NCI-H146 treated with DMSO at 0.1 percent for 48 hours (cell line): ENCODE results near the gene IRF2BPL.

Experiments used
- DNase-seq: peaks from one replicate; lab custom pipeline; 2025; ENCODE audit not compliant: unreplicated experiment; lab: John Stamatoyannopoulos, UW

IRF2BPL gene

DNA sequence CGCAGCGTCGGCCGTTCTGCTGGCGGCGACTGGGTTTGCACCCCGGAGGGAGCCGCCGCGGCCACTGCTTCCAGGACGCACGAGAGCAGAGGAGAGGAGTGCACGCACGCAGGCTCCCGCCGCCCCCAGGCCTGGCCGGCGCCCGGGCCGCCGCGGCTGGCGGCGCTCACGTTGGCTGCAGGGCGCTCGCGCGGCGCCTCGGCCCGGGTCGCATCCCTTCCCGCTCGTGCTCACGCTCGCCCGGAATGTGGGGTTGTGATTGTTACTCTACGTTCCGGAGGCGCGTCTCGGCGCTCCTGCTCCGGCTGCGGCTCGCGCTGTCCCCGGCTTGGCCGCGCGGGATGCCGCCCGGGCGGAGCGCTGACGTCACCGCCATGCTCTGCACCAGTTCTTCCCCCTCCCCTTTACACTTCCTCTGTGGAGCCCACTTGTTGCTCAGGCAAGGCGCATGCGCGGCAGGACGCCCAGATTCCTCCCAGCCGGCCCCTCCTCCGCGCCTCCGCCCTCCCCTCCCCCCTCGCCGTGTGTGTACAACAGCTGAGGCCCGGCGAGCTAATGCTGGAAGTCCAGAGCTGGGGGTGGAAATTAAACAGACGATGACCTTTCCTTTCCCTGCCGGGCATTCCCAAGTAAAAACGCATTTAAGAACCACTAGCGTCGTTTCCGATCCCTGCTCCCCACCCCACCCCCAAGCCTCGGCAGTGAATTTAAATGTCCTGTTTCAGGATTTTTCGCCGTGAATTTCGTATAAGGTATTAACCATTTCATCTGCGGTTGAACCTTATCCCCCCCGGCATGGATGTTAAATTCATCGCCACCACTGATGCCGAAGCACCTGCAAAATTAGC lies at the start of gene IRF2BPL:
Gene IRF2BPL, minus strand, starts transcription at position 325 of the 848 bp plus-strand sequence. CDS start 916 bp downstream, outside the sequence.
- DNase-seq = peak; percentile 86

DNA sequence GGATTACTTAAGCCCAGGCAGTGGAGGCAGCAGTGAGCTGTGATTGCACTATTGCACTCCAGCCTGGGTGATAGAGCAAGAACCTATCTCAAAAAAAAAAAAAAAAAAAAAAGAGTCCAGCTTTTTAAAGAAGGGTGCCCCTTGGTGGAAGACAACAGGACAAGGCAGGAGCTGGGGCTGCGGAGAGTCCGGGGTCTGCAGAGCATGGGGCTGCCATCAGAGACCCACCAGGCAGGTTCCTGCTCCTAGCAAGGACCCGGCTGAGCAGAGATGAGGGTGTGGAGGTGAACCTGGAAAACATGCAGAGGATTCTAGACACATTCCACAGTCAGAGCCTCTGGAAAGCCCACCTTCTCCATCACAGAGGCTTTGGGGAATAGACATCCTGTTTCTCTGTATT lies 48.5 kb upstream of the IRF2BPL start:
- no peak for DNase-seq

DNA sequence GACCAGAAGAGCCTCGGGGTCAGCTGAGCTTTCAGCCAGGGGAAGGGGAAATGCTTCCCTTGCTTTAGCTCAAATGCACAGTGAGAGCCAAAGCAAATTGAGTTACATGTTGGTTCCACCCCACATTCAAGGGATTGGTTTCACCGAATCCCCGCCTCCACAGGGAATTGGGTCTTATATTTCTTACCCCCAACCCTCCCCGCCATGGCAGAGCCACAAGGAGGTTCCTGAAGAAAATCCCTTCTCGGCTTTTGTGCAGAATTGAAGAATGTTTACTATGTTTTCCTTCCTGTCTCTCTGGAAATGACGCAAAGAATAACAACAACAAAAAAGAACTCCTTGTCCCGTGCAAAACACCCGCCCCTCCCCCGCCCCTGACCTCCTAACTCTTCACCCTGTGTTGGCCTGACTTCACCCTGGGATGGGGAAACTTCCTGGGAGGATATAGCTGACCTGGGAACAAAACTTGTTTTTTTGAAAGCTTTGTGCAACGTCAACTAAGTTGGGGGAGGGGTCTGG lies 47.7 kb upstream of the IRF2BPL start:
- no peak for DNase-seq

DNA sequence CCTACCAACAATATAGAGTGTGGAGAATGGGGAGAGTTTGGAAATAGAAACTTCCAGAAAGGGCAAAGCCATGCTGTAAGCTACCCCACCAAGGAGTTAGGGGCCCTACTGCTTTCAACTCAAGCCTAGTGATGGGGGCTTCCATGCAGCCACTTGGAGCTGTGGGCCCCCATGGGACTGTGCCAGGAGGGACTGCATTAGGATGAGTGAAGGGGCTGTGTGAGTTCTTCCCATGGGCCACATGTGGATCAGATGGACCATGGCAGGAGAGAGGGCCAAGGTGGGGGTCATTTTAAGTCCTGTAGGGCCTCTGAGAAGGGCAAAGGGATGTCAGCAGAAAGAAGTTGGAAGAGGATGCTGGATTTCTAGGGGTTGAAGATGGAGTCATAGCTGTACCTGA lies 46.5 kb upstream of the IRF2BPL start:
- DNase-seq = no peak

DNA sequence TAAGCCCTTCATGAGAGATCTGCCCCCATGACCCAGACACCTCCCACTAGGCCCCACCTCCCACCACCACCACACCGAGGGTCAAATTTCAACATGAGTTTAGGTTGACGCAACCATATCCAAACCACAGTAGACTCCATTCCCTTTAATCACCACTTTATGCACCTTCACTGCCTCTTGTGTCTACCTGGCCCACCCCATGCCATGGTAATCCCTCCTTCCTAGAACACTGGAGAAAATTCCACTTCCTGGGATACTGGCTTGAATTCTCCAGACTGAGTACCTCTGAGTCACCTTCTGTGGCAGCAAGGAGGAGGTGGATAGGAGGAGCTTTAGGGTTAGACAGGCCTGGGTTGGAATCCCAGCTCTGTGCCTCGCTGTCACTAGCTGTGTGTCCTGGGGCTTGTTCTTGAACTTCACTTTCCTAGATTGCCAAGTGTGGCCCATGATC lies 43.5 kb upstream of the IRF2BPL start:
- DNase-seq = no peak

DNA sequence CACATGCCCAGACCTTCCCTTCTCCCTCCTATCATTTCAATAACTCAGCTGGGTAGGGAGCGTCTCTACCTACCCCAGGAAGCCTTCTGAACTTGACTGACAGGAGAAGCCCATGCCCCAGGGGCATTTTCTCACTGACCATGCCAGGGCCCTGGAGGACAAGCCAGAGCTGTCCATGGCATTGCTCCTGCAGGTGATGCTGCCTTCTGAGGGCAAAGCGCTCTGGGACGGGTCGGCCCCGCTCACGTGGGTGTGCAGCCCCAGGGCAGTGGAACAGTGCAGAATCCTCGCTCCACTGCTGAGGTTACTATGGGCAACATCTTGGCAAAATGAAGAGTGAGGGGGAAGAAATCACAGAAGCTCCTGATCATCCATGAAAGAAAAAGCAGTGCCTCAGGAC lies 41.0 kb upstream of the IRF2BPL start:
- no peak for DNase-seq

DNA sequence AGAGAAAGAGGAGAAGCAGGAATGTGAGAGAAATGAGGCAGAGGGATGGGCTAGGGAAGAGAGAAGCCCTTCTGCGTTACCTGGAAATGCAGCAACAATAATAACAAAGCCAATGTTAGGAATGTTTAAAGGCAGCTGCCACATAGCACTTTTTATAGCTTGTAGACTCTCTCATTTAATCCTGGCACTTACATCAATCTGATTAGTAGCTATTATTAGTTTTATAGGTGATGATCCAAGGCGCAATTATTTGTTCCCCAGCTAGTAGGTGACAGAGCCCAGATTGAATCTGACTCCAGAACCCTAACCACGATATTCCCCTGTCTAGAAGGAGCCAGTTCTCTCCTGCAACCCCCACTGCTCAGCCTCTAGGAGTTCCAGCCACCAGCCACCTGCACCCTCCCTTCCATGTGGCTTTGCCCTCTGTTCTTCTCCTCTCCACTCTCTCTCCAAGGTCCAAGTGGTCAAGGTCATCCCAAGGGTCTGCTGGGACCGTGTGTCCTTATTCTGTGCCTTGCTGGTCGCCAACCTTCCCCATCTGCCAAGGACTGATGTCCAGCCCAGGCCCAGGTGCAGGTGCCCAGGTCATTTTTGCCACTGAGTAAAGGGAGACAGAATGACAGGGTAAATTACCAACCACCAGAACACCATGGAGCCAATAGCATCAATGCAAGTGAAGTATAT lies 40.2 kb upstream of the IRF2BPL start:
- DNase-seq = no peak

DNA sequence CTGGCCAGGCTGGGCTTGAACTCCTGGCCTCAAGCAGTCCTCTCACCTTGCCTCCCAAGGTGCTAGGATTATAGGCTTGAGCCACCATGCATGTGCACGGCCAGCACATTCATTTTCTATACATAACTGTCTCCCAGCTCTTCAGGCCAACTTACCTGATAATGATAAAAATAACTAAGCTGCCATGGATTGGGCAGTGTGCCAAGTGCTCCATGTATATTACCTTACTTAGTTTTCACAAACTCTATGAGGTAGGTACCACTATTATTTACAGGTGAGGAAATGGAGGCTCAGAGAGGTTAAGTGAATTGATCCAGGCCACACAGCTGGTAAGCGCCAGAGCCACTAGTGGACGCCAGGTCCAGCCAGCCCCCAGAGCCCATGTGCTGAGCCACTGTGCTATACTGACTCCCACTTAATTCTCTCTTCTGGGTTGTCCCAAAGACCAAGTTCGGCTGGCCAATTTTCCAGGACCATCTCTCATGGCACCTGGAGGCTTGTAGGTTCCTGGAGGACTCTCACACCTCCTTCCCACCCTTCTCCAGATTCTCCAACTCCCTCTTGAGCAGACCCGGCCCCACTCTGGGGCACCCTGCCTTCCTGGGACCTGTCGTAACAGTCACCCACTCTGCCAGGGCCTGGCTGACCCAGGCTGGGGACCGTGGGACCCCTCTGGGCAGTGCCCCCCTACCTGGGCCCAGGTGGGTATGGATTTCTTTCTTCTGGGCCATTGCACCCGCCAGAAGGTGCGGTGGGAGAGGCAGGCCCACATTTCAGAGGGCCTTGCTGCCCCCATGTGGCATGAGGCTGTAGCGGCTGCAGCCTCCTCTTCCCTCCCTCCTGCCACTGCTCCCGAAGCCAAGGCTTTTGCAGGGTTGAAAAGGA lies 39.4 kb upstream of the IRF2BPL start:
- DNase-seq = peak; percentile 30

DNA sequence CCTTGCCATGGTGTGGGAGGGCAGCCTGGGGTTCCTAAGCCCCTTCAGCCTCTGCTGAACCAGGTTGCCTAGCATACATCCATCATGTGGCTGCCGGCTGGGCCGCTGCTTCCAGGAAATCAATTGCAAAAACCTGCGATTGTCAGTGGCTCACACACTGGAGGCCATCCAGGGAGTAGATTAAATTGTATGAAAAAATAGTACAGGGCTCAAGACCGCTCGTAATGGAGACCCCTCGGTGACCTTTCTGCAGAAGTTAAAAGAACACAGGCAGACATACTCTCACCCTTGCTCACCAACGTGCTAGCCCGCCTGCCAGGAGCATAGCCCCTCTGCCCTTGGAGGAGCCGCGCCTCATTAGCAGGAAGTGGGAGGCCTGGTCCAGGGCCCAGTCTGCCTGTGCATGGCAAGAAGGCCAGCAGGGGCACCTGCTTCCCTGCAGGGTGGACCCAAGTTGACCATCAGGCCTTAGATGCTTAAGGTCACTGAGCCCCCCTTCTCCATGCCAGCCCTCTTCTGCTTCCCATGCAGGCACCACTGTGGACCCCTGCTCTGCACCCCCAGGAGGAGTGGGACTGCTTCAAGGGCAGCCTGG lies 38.2 kb upstream of the IRF2BPL start:
- DNase-seq = no peak

DNA sequence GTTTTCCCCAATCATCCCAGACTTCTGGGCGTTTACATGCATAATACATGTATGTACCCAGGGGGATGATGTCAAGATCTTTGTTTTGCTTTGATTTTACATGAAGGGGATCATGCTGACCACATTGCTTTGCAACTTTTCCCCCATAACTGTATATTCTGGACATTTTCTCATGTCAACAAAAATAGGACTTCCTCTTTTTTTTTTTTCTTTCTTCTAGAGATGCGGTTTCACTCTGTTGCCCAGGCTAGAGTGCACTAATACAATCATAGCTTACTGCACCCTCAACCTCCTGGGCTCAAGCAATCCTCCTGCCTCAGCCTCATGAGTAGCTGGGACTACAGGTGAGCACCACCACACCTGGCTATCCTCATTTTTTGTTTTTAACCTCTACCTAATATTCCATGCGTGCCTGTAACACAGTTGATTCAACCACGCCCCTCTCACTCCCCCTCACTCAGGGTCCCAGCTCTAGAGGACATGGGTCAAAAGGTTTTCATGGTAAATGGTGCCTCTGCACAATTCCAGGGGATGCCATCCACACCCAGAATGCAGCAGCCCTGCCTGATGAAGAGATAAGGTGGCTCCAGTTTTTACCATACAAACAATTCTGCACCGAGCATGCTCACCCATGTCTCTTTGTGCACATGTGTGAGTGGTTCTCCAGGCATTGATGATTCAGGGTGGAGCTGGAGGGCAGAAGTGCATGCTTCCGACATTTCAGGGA lies 37.5 kb upstream of the IRF2BPL start:
- no peak for DNase-seq

DNA sequence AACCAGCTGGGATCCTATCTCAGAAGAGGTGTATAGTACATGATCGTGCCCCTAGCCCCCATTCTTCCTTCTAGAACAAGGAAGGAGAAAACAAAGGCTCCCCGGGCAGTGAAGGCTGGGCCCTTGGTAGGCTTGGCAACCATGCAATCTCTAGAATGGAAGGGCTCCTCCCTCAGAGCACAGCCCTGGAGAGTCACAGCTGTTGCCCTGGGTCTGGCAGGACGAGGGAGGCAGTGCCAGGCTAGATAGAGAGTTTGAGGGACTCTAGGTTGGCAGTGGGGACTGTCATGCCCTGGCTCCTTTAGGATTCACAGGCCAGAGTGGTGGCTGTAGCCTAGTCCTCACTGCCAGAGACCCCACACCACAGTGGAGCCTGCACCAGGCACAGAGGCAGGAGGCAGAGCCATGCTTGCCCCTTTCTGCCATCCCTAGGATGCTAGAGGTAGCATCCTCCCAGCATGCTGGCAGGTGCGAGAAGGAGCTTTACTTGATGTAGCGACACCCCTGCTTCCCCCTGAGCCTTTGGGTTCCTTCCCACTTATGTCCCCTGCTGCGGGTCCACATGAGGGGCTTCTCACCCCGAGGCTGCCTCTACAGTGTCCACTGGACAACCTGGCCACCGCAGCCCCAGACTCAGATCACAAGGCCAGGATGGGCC lies 36.1 kb upstream of the IRF2BPL start:
- no peak for DNase-seq

DNA sequence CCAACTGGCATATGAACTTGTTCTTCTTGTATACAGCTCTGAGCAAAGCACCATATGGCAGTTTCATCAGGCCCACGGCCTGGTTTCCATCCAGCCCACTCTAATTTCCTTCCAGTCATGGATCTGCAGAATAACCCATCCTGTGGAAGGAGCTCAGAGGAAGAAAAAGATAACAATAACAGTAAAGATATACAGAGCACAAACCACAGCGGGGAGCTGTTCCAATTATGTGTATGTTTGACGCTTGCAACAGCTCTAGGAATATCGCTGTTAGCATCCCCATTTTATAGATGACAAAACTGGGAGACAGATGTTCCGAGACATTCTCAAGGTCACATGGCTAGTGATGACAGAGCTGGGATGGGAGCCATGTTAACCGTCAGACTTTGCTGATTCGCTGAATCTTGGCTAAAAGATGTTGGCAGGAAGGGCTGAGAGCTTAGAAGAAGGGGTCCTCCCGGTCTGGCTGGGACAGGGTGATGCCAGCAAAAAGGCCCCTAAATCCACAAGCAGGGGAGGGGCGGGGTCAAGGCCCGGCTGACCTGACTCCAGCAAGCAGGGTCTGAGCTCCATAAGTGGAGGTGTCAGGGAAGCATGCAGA lies 35.2 kb upstream of the IRF2BPL start:
- DNase-seq = no peak

DNA sequence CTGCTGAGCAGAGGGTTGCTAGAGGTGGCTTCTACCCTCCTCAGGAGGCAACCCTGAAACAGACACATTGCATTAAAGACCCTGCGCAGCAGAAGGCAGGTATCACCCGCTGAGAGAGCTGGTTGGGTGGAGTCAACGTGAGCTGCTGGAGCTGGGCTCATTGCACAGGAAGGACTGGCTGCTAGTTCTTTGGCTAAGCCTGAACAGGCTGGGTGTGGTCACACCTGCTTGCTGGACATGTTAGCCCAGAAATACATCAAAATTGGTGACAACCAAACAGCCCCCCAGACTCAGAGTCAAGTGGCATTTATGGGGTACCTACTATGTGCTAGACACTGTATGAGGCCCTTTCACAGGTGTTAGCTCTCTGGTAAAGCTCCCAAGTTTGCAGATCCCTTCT lies 33.8 kb upstream of the IRF2BPL start:
- DNase-seq = no peak

DNA sequence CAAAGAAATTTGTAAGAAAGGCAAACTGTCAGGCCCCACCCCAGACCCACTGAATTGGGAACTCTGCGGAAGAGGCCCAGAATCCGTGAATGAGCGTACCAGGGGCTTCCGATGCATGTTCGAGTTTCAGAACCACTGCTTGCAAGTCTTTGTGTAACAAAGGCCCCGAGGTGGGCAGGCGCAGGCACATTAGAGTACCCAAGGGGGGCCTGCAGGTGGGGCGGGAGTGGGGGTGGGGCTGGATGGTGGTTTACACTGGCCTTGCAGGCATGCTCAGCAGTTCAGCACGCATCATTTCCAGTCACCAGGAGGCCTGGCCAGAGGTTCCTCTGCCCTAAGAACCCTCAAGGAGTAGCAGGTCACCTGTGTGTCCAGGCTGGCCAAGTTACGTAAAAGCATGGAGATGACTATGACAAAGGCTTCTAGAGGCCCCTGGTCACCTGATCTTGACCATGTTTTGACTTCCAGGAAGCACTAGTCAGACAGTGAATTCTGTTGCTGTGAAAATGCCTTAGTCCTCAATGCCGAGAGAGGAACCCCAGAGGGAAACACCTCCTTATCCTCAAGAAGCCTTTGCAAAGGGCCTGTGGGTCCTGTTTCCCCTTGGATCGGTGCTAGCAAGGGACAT lies 33.2 kb upstream of the IRF2BPL start:
- no peak for DNase-seq

DNA sequence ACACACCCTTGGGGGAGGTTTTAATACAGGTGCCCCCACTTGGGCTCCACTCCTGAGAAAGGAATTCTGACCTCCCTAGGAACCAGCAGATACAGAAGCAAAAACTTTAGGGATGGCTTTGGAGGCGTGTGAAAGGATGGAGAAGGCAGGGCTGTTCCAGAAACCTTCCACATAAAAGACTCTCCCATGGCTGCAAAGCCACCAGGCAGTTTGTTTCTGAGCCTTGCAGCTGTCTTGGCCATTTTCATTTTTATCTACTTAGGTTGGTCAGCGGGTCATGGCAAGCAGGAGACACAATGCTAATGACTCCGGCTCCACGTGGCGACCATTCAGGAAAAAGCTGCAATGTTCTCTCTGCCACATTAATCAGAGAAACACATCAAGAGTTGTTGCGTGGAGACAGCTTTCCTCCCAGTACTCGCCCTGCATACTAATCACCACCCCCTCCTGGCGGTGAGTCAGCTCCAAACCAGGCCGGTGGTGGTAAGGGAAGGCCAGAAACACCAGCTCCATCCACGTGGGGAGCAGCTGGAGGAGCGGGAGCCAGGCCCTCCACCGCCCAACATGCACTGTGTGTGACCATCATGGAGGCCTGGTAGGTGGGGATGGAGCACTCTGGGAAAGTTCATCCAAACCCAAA lies 30.9 kb upstream of the IRF2BPL start:
- DNase-seq = peak; percentile 17

DNA sequence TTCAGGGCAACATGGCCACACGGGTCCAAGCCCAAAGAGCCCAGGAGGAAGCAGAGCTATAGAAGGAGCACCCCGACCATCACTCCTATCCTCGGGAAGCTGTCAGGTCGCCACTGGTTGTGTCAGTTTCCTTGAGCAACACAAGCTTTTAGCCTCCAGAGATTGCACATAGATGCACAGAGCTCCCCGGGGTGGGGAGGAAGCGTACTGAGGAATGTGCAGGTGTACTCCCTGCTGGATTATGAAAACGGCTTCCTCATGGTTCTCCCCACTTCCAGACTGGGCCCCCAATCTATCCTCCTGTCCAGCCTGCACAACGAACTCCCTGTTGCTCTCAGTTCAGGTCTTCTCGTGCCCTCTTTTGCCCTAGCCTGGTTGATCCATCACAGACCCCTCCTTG lies 30.3 kb upstream of the IRF2BPL start:
- DNase-seq = no peak

DNA sequence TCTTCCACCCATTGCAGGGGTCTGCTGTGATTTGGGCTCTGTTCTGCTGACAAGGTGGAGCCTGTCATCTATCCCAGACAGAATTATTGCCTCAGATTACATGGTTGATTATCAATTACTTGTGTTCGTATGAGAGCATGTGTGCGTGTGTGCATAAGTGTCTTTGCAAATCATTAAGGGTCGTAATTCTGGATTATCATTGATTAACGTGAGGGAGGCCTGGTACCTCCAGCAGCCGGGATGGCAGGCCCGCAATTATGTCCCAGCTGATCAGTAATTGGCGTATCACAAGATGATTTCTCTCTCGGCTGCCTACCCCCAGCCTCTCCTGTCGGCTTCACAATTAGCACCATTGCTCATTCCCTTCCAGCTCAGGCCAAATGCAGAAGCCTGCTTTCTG lies 29.6 kb upstream of the IRF2BPL start:
- no peak for DNase-seq

DNA sequence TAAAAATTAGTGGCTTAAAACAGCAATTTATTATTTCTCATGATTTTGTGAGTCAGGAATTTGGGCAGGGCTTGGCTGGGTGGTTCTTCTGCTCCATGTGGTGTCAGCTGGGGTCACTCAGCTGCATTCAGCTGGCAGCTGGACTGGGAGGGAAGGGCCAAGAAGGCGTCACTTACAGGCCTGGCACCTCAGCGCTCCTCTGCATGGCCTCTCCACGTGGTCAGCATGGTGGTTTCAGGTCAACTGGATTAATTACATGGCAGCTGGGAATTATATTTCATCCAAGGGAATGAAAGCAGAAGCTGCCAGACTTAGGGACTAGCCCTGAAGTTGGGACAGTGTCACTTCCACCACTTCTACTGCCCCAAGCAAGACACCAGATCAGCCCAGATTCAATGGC lies 27.5 kb upstream of the IRF2BPL start:
- DNase-seq = no peak
